Immature natural killer cell (primary cell): ENCODE measurements around the gene TOMM20. TPM values are rescaled to one million over a fixed set of nuclear protein-coding genes. Genes with fewer than 3 reads are reported as not detected.
A peak's percentile ranks its signal among the peaks of the same experiment; 100 is the strongest.
"Not testable (repeated sequence)": the region's sequence is repeated elsewhere in the genome, so short reads cannot be mapped to it uniquely, and the experiment has no call there.

ENCODE experiments used
- DNase-seq, 3 donors: peaks; one replicate each; pipeline ENCODE4 v3.0.0; 2022; ENCODE audit warnings: mixed read lengths in 1 of 3
- H3K27ac Mint-ChIP-seq, 6 donors: one replicate each; pipeline ENCODE4 v1.8.0; 2020; ENCODE audit warnings: mixed read lengths in 6 of 6, mild to moderate bottlenecking in 5 of 6, inconsistent platforms in 4 of 6, moderate library complexity in 3 of 6
- H3K27me3 Mint-ChIP-seq, 3 donors: one replicate each; pipeline ENCODE4 v1.8.0; 2020 to 2021; ENCODE audit warnings: low read depth in 3 of 3, mild to moderate bottlenecking in 3 of 3, mixed read lengths in 3 of 3, moderate library complexity in 3 of 3, inconsistent platforms in 1 of 3
- H3K36me3 Mint-ChIP-seq, 3 donors: one replicate each; pipeline ENCODE4 v1.8.0; 2020; ENCODE audit warnings: mixed read lengths in 3 of 3, inconsistent platforms in 2 of 3, mild to moderate bottlenecking in 2 of 3
- H3K4me1 Mint-ChIP-seq, 2 donors: one replicate each; pipeline ENCODE4 v1.8.0; 2020; ENCODE audit warnings: inconsistent platforms in 2 of 2, mild to moderate bottlenecking in 2 of 2, mixed read lengths in 2 of 2, moderate library complexity in 1 of 2
- H3K4me3 Mint-ChIP-seq, 5 donors: one replicate each; pipeline ENCODE4 v1.8.0; 2020; ENCODE audit warnings: mild to moderate bottlenecking in 5 of 5, mixed read lengths in 5 of 5, inconsistent platforms in 3 of 5, moderate library complexity in 3 of 5
- H3K9me3 Mint-ChIP-seq, 6 donors: one replicate each; pipeline ENCODE4 v1.8.0; 2020; ENCODE audit warnings: mild to moderate bottlenecking in 6 of 6, mixed read lengths in 6 of 6, inconsistent platforms in 4 of 6, moderate library complexity in 3 of 6
- polyA plus RNA-seq, 3 donors: library from polyadenylated mRNA; unstranded; fragments of 300-500 nt; fragmentation: Illumina TruSeq; gene quantifications; one replicate each; pipeline ENCODE4 v1.2.3, GENCODE V29; 2021

The TOMM20 gene
- polyA plus RNA-seq, 3 donors from 2014 or later: 23.6 to 32.4 (median 29.4) TPM

DNA sequence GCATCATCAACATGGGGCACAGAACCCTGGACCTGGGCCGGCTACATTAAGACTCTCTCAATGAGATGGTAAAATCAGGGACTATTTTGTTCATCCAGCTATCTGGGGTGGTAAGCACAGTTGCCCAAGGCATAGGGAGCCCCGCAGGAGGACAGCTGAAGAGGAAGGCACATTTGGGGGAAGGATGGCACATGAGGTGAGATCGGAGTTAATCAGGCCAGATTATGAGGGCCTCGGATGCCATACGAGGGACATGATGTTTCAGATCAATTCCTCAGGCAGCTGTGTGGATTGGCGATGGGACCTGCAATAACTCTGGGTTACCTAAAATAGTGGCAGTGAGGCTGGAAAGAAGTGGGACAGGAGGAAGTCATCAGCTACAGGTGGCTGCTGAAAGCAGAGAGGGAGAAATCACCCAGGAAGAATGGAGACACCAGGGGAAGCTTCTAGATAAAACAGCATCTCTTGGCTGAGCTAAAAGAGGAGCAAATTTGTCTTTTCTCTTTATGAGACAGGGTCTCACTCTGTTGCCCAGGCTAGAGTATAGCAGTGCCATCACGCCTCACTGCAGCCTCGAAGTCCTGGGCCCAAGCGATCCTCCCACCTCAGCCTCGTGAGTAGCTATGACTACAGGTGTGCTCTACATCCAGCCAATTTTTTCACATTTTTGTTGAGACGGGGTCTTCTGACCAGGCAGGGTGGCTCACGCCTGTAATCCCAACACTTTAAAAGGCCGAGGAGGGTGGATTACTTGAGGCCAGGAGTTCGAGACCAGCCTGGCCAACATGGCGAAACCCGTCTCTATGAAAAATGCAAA lies 21.1 kb downstream of the TOMM20 start:
- Mint-ChIP-seq H3K4me1 (peaks cover 17 to 18% of the 10 kb centered on the region in 2 donors), H3K36me3 (peaks cover 5 to 31% (median 5%) of the 10 kb centered on the region in 3 donors), H3K27me3 (peaks cover 0 to 11% (median 2%) of the 10 kb centered on the region in 3 donors), H3K9me3 (no peaks in the 10 kb centered on the region), H3K27ac (peak overlapping the region in 3 of 6 donors; percentile 17 to 39 (median 26)), H3K4me3 (no peak overlapping the region)
- DNase-seq: no peak

GRCh38 chr1:235106457-235106856 lies 22.2 kb downstream of the TOMM20 start:
- Mint-ChIP-seq H3K4me3 (peak overlapping the region in 1 of 5 donors; percentile 41), H3K36me3 (peaks cover 5 to 26% (median 5%) of the 10 kb centered on the region in 3 donors), H3K9me3 (no peaks in the 10 kb centered on the region), H3K27me3 (peaks cover 0 to 11% (median 2%) of the 10 kb centered on the region in 3 donors), H3K4me1 (peaks cover 17 to 18% of the 10 kb centered on the region in 2 donors), H3K27ac (peak overlapping the region in 2 of 6 donors; percentile 45 to 51)
- DNase-seq: no peak

DNA sequence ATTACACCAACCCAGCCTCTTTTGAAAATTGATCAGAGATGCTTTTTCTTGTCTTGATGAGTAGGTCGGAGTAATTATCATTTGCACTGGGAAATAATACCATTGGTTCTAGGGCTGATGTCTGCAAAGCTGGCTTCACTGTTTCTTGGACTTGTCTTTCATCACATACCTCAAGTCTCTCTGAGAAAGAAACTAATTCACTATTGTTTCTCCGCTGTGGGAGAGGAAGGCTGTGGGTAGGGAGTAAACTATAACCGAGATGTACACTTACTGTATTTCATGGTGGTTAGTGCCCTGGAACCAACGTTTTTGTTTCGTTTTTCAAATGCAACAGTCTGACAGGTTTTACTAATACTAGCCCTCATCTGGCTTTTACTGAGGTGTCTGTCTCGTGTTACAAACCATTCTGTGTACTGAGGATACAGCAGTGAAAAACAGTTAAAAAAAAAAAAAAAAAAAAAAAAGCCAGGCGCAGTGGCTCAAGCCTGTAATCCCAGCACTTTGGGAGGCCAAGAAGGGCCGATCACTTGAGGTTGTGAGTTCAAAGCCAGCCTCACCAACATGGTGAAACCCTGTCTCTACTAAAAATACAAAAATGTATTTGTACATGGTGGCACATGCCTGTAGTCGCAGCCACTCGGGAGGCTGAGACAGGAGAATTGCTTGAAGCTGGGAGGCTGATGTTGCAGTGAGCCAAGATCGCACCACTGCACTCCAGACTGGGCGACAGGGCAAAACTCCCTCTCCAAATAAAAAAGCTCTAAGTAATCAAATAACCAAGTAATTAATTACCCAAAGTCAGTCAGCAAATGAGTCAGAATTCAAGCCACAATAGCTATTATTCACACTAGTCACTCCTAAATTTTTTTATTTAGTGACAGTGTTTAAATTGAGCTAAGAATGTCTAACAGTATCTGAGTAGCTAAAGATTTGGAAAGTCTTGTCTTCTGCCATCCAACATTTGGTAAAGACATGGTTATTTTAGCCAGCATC lies 23.3 kb downstream of the TOMM20 start:
- no peaks in the 10 kb centered on the region for H3K9me3 Mint-ChIP-seq
- H3K27ac Mint-ChIP-seq: peak overlapping the region in 4 of 6 donors; percentile 73 to 85 (median 82)
- peaks cover 3 to 18% (median 5%) of the 10 kb centered on the region in 3 donors for H3K36me3 Mint-ChIP-seq
- DNase-seq: peak; percentile 29 to 54 (median 31)
- H3K4me1 Mint-ChIP-seq: peaks cover 17 to 18% of the 10 kb centered on the region in 2 donors
- H3K4me3 Mint-ChIP-seq: peak overlapping the region; percentile 34 to 87 (median 72)
- peaks cover 3 to 11% (median 4%) of the 10 kb centered on the region in 3 donors for H3K27me3 Mint-ChIP-seq

DNA sequence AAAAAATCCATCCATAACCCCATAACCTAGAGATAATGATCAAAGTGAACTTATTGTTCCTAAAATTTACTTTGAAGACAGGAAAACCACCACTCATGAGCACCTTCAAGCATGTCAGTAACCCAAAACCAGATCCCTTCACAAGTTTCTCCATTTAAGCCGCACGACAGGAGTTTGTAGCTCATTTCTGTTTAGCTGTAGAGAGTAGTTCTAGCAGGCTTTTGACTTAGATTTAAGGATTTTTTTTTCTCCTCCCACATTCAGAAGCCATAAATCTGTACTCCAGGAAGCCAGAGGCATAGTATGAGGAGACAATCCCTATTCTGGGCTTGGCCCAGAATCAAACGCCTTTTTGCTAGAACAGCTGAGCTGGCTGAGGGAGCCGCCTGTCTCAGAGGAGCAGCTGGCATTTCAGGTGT lies 25.6 kb downstream of the TOMM20 start:
- DNase-seq: no peak

DNA sequence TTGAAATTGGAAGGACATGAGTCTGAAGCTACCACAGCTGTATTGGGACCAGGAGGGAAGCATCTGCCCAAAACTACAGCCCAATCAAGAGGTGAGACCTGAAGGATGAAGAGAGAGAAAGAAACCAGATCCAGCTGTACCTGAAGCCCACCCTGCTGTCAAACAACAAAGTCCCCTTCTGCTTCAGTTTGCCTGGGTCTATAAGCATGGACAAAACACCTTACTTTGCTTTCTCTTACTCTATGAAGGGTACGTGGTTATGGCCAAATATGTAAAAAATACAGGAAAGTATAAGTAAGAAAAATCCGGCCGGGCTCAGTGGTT lies 26.4 kb downstream of the TOMM20 start:
- Mint-ChIP-seq H3K36me3 (peaks cover 0 to 5% (median 5%) of the 10 kb centered on the region in 3 donors), H3K27me3 (peaks cover 4 to 7% (median 5%) of the 10 kb centered on the region in 3 donors), H3K9me3 (no peaks in the 10 kb centered on the region), H3K27ac (no peak overlapping the region), H3K4me3 (no peak overlapping the region), H3K4me1 (peaks cover 17 to 18% of the 10 kb centered on the region in 2 donors)
- no peak for DNase-seq

More for the DNA sequence above, 25.6 kb downstream of the TOMM20 start:
- Mint-ChIP-seq H3K27ac (no peak overlapping the region), H3K27me3 (peaks cover 3 to 7% (median 5%) of the 10 kb centered on the region in 3 donors), H3K4me1 (peaks cover 17 to 18% of the 10 kb centered on the region in 2 donors), H3K4me3 (no peak overlapping the region), H3K36me3 (peaks cover 0 to 7% (median 5%) of the 10 kb centered on the region in 3 donors), H3K9me3 (no peaks in the 10 kb centered on the region)

- peaks cover 4 to 7% (median 5%) of the 10 kb centered on the region in 3 donors for H3K27me3 Mint-ChIP-seq
- H3K27ac Mint-ChIP-seq: no peak overlapping the region
- no peak overlapping the region for H3K4me3 Mint-ChIP-seq
- H3K9me3 Mint-ChIP-seq: no peaks in the 10 kb centered on the region
- no peaks in the 10 kb centered on the region for H3K36me3 Mint-ChIP-seq
- peaks cover 17 to 18% of the 10 kb centered on the region in 2 donors for H3K4me1 Mint-ChIP-seq
- no peak for DNase-seq
Observed at GRCh38 chr1:235101558-235102258, 26.9 kb downstream of the TOMM20 start.

DNA sequence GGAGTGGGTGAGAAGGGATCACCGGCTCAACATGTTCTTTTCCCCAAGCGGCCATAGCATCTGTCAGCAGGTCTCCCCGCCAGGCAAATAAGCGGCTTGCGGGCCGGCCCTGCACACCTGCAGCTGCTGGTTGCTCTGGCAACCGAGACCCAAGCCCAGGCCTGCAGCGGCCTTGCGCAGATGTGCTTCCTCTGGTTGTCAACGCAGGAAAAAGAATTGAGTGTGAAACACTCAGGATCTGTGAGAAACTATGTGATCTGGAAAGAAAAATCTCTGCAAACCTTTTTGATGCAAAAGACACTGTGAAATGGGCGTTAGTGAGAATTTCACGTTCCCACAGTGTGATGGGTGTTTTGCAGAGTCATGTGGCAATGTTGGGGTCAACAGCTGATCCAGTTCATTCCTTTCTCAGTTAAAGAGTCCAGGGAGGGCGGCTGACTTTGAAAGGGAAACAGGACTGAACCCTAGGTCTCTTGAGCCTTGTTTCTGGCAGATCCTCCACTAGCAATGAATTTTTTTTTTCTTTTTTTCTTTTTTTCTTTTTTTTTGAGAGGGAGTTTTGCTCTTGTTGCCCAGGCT lies 28.4 kb downstream of the TOMM20 start:
- H3K36me3 Mint-ChIP-seq: no peaks in the 10 kb centered on the region
- H3K27me3 Mint-ChIP-seq: peaks cover 4 to 7% (median 5%) of the 10 kb centered on the region in 3 donors
- H3K4me1 Mint-ChIP-seq: peaks cover 17 to 18% of the 10 kb centered on the region in 2 donors
- H3K27ac Mint-ChIP-seq: no peak overlapping the region
- no peak for DNase-seq
- no peak overlapping the region for H3K4me3 Mint-ChIP-seq
- no peaks in the 10 kb centered on the region for H3K9me3 Mint-ChIP-seq

DNA sequence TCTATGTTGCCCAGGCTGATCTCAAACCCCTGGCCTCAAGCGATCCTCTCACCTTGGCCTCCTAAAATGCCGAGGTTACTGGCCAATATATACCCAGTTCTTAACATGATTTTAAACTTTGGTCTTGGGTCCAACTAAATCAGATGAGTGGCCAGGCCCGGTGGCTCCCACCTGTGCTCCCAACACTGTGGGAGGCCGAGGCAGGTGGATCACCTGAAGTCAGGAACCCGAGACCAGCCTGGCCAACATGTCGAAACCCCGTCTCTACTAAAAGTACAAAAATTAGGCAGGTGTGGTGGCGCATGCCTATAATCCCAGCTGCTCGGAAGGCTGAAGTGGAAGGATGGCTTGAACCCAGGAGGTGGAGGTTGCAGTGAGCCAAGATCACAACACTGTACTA lies 29.6 kb downstream of the TOMM20 start:
- peaks cover 5 to 6% of the 10 kb centered on the region in 2 donors for H3K4me1 Mint-ChIP-seq
- DNase-seq: no peak
- no peaks in the 10 kb centered on the region for H3K9me3 Mint-ChIP-seq
- H3K27ac Mint-ChIP-seq: no peak overlapping the region
- no peak overlapping the region for H3K4me3 Mint-ChIP-seq
- H3K36me3 Mint-ChIP-seq: no peaks in the 10 kb centered on the region
- H3K27me3 Mint-ChIP-seq: peaks cover 2 to 8% (median 5%) of the 10 kb centered on the region in 3 donors

- Mint-ChIP-seq H3K4me1 (peaks cover 6 to 7% of the 10 kb centered on the region in 2 donors), H3K27ac (no peak overlapping the region), H3K27me3 (peaks cover 2 to 13% (median 5%) of the 10 kb centered on the region in 3 donors), H3K36me3 (no peaks in the 10 kb centered on the region), H3K4me3 (no peak overlapping the region), H3K9me3 (no peaks in the 10 kb centered on the region)
- DNase-seq: no peak
Observed at GRCh38 chr1:235098547-235098946, 30.1 kb downstream of the TOMM20 start.

DNA sequence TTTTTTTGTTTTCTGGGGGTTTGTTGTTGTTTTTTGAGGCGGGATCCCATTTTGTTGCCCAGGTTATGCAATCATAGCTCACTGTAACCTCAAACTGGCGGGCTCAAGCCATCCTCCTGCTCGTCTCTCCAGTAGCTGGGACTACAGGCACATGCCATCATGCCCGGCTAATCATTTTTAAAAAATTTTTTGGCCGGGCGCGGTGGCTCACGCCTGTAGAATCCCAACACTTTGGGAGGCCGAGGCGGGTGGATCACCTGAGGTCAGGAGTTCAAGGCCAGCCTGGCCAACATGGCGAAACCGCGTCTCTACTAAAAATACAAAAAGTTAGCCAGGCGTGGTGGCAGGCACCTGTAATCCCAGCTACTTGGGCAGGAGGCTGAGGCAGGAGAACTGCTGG lies 31.1 kb downstream of the TOMM20 start:
- H3K36me3 Mint-ChIP-seq, DNase-seq, H3K9me3 Mint-ChIP-seq, H3K4me1 Mint-ChIP-seq, H3K4me3 Mint-ChIP-seq: not testable (repeated sequence)
- Mint-ChIP-seq H3K27me3 (peaks cover 2 to 14% (median 7%) of the 10 kb centered on the region in 3 donors), H3K27ac (peak overlapping the region in 1 of 6 donors; percentile 46)

DNA sequence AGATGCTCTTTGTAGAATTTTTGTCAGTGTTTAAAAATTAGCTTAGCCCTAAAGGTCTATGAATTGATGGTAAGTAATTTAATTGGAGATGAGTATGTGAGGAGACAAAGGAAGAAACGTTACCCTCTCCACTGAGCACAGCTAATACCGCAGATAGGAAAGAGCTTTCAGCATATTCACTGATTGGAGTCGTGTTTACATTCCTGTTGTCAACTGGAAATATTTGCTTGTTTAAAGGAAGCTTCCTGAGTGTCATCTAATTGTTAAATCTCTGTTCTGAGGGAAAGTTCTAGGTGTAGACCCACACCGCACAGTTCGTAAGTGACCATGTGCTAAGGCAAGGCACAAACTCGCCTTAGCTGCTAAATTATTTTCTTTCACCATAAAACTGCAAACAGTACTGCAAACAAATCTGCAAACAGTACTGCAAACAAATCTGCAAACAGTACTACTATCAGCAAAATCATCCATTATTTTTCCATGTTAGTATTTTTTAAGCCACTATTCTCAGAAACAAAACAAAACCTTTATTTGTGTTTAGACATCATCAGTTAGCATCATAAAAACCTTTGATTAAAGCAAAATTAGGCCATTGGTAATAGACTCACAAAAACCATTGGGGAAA lies 32.6 kb downstream of the TOMM20 start:
- Mint-ChIP-seq H3K36me3 (no peaks in the 10 kb centered on the region), H3K9me3 (no peaks in the 10 kb centered on the region), H3K27me3 (peaks cover 2 to 14% (median 7%) of the 10 kb centered on the region in 3 donors), H3K4me3 (no peak overlapping the region), H3K27ac (no peak overlapping the region), H3K4me1 (peaks cover 5 to 7% of the 10 kb centered on the region in 2 donors)
- no peak for DNase-seq

GRCh38 chr1:235093696-235094592 lies 34.7 kb downstream of the TOMM20 start:
- H3K4me1 Mint-ChIP-seq: peaks cover 5 to 7% of the 10 kb centered on the region in 2 donors
- no peak overlapping the region for H3K4me3 Mint-ChIP-seq
- peaks cover 2 to 11% (median 4%) of the 10 kb centered on the region in 3 donors for H3K27me3 Mint-ChIP-seq
- peak overlapping the region in 1 of 6 donors; percentile 2 for H3K27ac Mint-ChIP-seq
- H3K9me3 Mint-ChIP-seq: no peaks in the 10 kb centered on the region
- peak; percentile 68 to 72 (median 69) for DNase-seq
- H3K36me3 Mint-ChIP-seq: no peaks in the 10 kb centered on the region
